Mesothelial cell of epicardium (in vitro differentiated cells): ENCODE data around the gene ZNF778. TPM values are rescaled to one million over a fixed set of nuclear protein-coding genes. Genes with fewer than 3 reads are reported as not detected.

Experiments
- DNase-seq, 2 experiments: peaks; one replicate each; pipeline ENCODE4 v3.0.0; 2021; ENCODE audit warnings: low spot score in 2 of 2; ENCODE audit not compliant: unreplicated experiment in 2 of 2
- H3K27ac Mint-ChIP-seq: 2 replicates; pipeline ENCODE4 v1.8.0; 2021; ENCODE audit warnings: mixed read lengths
- H3K27me3 Mint-ChIP-seq: 2 replicates; pipeline ENCODE4 v1.8.0; 2021; ENCODE audit warnings: low read depth, mixed read lengths
- H3K36me3 Mint-ChIP-seq: 2 replicates; pipeline ENCODE4 v1.8.0; 2021; ENCODE audit warnings: mixed read lengths
- H3K4me1 Mint-ChIP-seq: 2 replicates; pipeline ENCODE4 v1.8.0; 2021; ENCODE audit warnings: mixed read lengths
- H3K4me3 Mint-ChIP-seq: 2 replicates; pipeline ENCODE4 v1.8.0; 2021; ENCODE audit warnings: mild to moderate bottlenecking, moderate library complexity, mixed read lengths
- H3K9me3 Mint-ChIP-seq: 2 replicates; pipeline ENCODE4 v1.8.0; 2021; ENCODE audit warnings: mixed read lengths
- CTCF ChIP-seq: fragments of 200-600 bp; sonication (generic); IDR thresholded peaks from one replicate; pipeline ENCODE4 v1.5.0; 2021; ENCODE audit warnings: antibody characterized with exemption; ENCODE audit not compliant: unreplicated experiment
- total RNA-seq: library from RNA; stranded (reverse); gene quantifications from 3 replicates; pipeline ENCODE4 v1.2.1, GENCODE V29; 2021

Gene ZNF778
- total RNA-seq, 1 donor from 2014 or later = 10.4 TPM

- Mint-ChIP-seq H3K4me1 (no peaks in the 10 kb centered on the region), H3K27ac (no peak overlapping the region), H3K36me3 (peaks cover 43% of the 10 kb centered on the region), H3K4me3 (no peak overlapping the region), H3K27me3 (no peaks in the 10 kb centered on the region), H3K9me3 (no peaks in the 10 kb centered on the region)
- no peak for DNase-seq
- no peak for TF ChIP-seq CTCF
These were observed 51.1 kb downstream of the ZNF778 start for GRCh38 chr16:89268585-89268984.

DNA sequence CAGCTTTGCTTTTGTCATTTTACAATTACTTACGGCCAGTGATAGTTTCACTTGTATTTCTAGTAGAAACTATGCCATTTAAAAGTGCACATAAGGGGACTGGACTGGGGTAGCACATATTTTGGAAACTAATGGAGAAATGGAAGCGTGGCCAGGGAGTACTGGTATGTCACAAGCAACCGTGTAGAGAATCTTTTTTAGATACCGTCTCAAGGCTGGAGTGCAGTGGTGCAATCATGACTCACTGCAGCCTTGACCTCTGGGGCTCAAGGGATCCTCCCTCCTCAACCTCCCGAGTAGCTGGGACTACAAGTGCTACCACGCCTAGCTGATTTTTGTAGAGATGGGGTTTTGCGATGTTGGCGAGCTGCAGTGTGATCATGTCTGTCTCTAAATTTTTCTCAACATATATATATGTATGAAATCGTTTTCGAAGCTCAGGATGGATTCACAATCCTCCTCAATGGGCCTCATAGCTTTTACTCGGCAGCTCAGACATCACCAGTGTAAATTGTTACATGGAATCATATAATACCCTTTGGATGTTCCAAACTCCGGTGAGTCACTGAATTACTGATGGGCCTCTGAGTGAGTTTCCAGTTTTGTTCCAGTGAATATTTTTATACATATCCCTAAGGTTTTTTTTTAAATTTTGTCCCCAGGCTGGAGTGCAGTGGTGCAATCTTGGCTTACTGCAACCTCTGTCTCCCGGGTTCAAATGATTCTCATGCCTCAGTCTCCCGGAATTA lies 51.7 kb downstream of the ZNF778 start:
- no peak for DNase-seq
- Mint-ChIP-seq H3K36me3 (peaks cover 47% of the 10 kb centered on the region), H3K4me1 (no peaks in the 10 kb centered on the region), H3K9me3 (no peaks in the 10 kb centered on the region), H3K4me3 (no peak overlapping the region), H3K27me3 (no peaks in the 10 kb centered on the region), H3K27ac (no peak overlapping the region)
- no peak for TF ChIP-seq CTCF

DNA sequence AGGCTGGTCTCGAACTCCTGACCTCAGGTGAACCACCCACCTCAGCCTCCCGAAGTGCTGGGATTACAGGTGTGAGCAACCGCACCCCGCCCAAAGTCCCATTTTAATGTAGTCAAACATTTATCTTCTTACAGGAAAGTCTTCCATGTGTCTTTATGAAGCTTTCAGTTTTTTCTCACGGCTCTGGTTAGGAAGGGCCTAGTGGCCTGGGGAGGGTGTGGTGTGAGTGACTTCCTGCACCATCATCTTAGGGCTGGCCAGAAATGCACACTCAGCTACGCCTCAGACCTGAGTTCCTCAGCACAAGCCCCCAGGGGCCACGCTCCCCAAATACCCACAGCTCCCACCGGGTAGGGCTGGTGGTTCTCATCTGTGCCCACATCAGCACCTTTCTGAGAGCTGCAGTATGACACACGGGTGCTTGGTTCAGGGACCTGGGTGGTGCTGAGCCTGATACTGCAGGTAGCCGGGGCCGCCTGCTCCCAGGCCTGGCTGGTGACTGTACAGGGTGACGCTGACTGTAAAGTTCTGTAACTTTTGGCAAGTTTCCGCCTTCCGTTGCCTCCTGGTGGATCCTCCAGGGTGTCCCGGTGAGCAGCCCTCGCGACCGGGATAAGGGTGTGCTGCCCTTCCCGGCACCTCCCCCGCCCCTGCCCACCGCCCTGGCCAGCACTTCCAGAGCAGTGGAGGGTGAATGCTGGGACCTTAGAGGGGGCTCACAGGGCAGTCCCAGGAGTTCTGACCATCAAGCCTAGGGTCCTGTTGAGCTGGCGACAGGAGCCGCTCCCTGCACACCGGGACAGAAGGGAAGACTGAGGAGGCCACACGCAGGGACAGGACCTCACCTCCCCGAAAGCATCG lies 52.5 kb downstream of the ZNF778 start:
- H3K36me3 Mint-ChIP-seq = peaks cover 41% of the 10 kb centered on the region
- no peak overlapping the region for H3K4me3 Mint-ChIP-seq
- H3K4me1 Mint-ChIP-seq = no peaks in the 10 kb centered on the region
- no peaks in the 10 kb centered on the region for H3K9me3 Mint-ChIP-seq
- no peaks in the 10 kb centered on the region for H3K27me3 Mint-ChIP-seq
- no peak for DNase-seq
- no peak overlapping the region for H3K27ac Mint-ChIP-seq
- no peak for TF ChIP-seq CTCF

DNA sequence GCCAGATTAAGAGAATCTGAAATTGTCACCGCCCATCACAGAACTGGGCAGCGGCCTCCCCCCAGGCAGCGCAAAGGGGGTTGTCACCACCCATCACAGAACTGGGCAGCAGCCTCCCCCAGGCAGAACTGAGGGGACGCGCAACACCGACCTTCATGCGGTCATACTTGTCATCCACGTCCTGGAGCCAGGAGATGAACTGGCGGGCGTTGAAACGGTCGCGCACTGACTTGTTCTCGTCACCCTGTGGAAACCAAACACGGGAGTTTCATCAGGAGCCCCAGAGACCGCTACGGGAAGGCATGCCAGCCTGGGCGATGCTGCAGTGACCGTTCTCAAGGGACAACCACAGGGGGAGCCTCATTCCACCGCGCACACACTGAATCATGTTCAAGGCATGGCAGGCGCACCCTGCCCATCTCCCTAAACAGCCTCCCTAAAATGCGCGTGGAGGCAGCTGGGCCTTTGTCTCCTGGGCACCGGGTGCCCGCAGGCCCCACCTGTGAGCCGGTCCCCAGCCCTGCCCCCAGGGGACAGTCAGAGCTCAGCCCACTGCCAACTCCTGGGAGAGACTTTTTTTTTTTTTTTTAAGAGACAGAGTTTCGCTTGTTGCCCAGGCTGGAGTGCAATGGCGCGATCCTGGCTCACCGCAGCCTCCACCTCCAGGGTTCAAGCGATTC lies 53.3 kb downstream of the ZNF778 start:
- no peak for TF ChIP-seq CTCF
- H3K4me1 Mint-ChIP-seq = no peaks in the 10 kb centered on the region
- no peaks in the 10 kb centered on the region for H3K9me3 Mint-ChIP-seq
- H3K27me3 Mint-ChIP-seq = no peaks in the 10 kb centered on the region
- no peak overlapping the region for H3K27ac Mint-ChIP-seq
- peaks cover 37% of the 10 kb centered on the region for H3K36me3 Mint-ChIP-seq
- no peak for DNase-seq
- no peak overlapping the region for H3K4me3 Mint-ChIP-seq

DNA sequence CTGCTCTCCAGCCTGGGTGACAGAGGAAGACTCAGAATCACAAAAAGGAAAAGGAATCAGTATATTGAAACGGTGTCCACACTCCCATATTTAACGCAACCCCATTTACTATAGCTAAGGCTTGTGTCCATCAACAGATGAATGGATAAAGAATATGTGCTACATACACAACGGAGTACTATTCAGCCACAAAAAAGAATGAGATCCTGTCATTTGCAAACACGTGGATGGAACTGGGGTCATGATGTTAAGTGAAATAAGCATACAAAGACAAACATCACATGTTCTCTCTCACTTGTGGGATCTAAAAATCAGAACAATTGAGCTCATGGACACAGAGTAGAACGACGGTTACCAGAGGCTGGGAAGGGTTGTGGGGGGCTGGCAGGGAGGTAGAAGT lies 55.1 kb downstream of the ZNF778 start:
- DNase-seq = no peak
- H3K27ac Mint-ChIP-seq = no peak overlapping the region
- no peaks in the 10 kb centered on the region for H3K9me3 Mint-ChIP-seq
- H3K4me3 Mint-ChIP-seq = no peak overlapping the region
- TF ChIP-seq CTCF = no peak
- peaks cover 35% of the 10 kb centered on the region for H3K36me3 Mint-ChIP-seq
- no peaks in the 10 kb centered on the region for H3K27me3 Mint-ChIP-seq
- no peaks in the 10 kb centered on the region for H3K4me1 Mint-ChIP-seq
